ENCODE results near the gene LEF1.

DNA sequence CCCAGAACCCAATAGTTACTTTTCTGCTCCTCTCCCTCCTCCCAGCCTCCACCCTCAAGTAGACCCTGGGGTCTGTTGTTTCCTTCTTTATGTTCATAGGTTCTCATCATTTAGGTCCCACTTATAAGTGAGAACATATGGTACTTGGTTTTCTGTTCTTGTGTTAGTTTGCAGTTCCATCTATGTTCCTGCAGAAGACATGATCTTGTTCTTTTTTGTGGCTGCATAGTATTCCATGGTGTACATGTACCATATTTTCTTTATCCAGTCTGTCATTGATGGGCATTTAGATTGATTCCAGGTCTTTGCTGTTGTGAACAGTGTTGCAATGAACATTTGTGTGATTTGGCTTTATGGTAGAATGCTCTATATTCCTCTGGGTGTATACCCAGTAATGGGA is 47.8 kb upstream of the LEF1 start:
- TF ChIP-seq, protein P1, sequence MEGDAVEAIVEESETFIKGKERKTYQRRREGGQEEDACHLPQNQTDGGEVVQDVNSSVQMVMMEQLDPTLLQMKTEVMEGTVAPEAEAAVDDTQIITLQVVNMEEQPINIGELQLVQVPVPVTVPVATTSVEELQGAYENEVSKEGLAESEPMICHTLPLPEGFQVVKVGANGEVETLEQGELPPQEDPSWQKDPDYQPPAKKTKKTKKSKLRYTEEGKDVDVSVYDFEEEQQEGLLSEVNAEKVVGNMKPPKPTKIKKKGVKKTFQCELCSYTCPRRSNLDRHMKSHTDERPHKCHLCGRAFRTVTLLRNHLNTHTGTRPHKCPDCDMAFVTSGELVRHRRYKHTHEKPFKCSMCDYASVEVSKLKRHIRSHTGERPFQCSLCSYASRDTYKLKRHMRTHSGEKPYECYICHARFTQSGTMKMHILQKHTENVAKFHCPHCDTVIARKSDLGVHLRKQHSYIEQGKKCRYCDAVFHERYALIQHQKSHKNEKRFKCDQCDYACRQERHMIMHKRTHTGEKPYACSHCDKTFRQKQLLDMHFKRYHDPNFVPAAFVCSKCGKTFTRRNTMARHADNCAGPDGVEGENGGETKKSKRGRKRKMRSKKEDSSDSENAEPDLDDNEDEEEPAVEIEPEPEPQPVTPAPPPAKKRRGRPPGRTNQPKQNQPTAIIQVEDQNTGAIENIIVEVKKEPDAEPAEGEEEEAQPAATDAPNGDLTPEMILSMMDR (IDR thresholded peaks at IDR 0.05; ENCODE audit: extremely low read depth in 1 of 2, insufficient read depth in 1 of 2, low read depth in 1 of 2, low read length in 2 of 2), result no peak
- TF ChIP-seq POLR2A (IDR thresholded peaks at IDR 0.05; ENCODE audit: low read depth, low read length), result no peak
- no peak for TF ChIP-seq FOS (IDR thresholded peaks at IDR 0.05; ENCODE audit: borderline replicate concordance, insufficient read depth, low read length)
- TF ChIP-seq POLR2AphosphoS5 (IDR thresholded peaks at IDR 0.05; ENCODE audit: insufficient read depth, low read depth, low read length), result no peak
- TF ChIP-seq EZH2 (IDR thresholded peaks at IDR 0.05; ENCODE audit: borderline replicate concordance, low read depth, low read length, severe bottlenecking), result no peak
- TF ChIP-seq, protein P2, sequence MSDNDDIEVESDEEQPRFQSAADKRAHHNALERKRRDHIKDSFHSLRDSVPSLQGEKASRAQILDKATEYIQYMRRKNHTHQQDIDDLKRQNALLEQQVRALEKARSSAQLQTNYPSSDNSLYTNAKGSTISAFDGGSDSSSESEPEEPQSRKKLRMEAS (IDR thresholded peaks at IDR 0.05; ENCODE audit: insufficient read depth, insufficient read length), result no peak

Data from endothelial cell of umbilical vein (primary cell).